ENCODE results near the gene UTP18.

Gene UTP18

GRCh38 chr17:51238255-51238887 lies 22.0 kb upstream of the UTP18 start:
- Histone ChIP-seq H3K4me1 (ENCODE audit: control insufficient read depth, insufficient read depth, low read length) (no peaks in the 10 kb centered on the region), H3K27me3 (ENCODE audit: control insufficient read depth, insufficient read depth, low read length) (no peaks in the 10 kb centered on the region), H3K27ac (ENCODE audit: low read depth, low read length) (no peak overlapping the region), H3K36me3 (ENCODE audit: control insufficient read depth, insufficient read depth, low read length) (peaks cover 3% of the 10 kb centered on the region; the same call in 1 of the 2 replicates), H3K9ac (ENCODE audit: low read length) (no peak overlapping the region), H3K9me3 (ENCODE audit: control insufficient read depth, insufficient read depth, low read depth, low read length) (no peaks in the 10 kb centered on the region), H3K4me3 (ENCODE audit: low read depth, low read length) (no peak overlapping the region)

- H3K4me1 ChIP-seq (ENCODE audit: control insufficient read depth, insufficient read depth, low read length) = no peaks in the 10 kb centered on the region
- H3K36me3 ChIP-seq (ENCODE audit: control insufficient read depth, insufficient read depth, low read length) = peaks cover 3% of the 10 kb centered on the region; the same call in 1 of the 2 replicates
- H3K9me3 ChIP-seq (ENCODE audit: control insufficient read depth, insufficient read depth, low read depth, low read length) = no peaks in the 10 kb centered on the region
- no peaks in the 10 kb centered on the region for H3K27me3 ChIP-seq (ENCODE audit: control insufficient read depth, insufficient read depth, low read length)
- H3K9ac ChIP-seq (ENCODE audit: low read length) = no peak overlapping the region
- no peak overlapping the region for H3K4me3 ChIP-seq (ENCODE audit: low read depth, low read length)
- H3K27ac ChIP-seq (ENCODE audit: low read depth, low read length) = no peak overlapping the region
Observed at GRCh38 chr17:51240275-51240674, 20.1 kb upstream of the UTP18 start.

- H3K36me3 ChIP-seq (ENCODE audit: control insufficient read depth, insufficient read depth, low read length) = peaks cover under 1% of the 10 kb centered on the region; the same call in 1 of the 2 replicates
- H3K27ac ChIP-seq (ENCODE audit: low read depth, low read length) = 0 out of 2 replicates have a peak overlapping the region, but pooled peaks have one; percentile 34
- H3K9me3 ChIP-seq (ENCODE audit: control insufficient read depth, insufficient read depth, low read depth, low read length) = no peaks in the 10 kb centered on the region
- no peak overlapping the region for H3K4me3 ChIP-seq (ENCODE audit: low read depth, low read length)
- H3K4me1 ChIP-seq (ENCODE audit: control insufficient read depth, insufficient read depth, low read length) = no peaks in the 10 kb centered on the region
- H3K27me3 ChIP-seq (ENCODE audit: control insufficient read depth, insufficient read depth, low read length) = no peaks in the 10 kb centered on the region
- H3K9ac ChIP-seq (ENCODE audit: low read length) = no peak overlapping the region
Observed at GRCh38 chr17:51244041-51244440, 16.3 kb upstream of the UTP18 start.

GRCh38 chr17:51245535-51245934 lies 14.8 kb upstream of the UTP18 start:
- Histone ChIP-seq H3K4me1 (ENCODE audit: control insufficient read depth, insufficient read depth, low read length) (no peaks in the 10 kb centered on the region), H3K4me3 (ENCODE audit: low read depth, low read length) (no peak overlapping the region), H3K9me3 (ENCODE audit: control insufficient read depth, insufficient read depth, low read depth, low read length) (no peaks in the 10 kb centered on the region), H3K9ac (ENCODE audit: low read length) (no peak overlapping the region), H3K27ac (ENCODE audit: low read depth, low read length) (no peak overlapping the region), H3K27me3 (ENCODE audit: control insufficient read depth, insufficient read depth, low read length) (no peaks in the 10 kb centered on the region), H3K36me3 (ENCODE audit: control insufficient read depth, insufficient read depth, low read length) (peaks cover 6% of the 10 kb centered on the region)

GRCh38 chr17:51250314-51250840 lies 10.0 kb upstream of the UTP18 start:
- H3K36me3 ChIP-seq (ENCODE audit: control insufficient read depth, insufficient read depth, low read length) = peaks cover 46% of the 10 kb centered on the region
- no peak overlapping the region for H3K9ac ChIP-seq (ENCODE audit: low read length)
- H3K4me1 ChIP-seq (ENCODE audit: control insufficient read depth, insufficient read depth, low read length) = no peaks in the 10 kb centered on the region
- no peak overlapping the region for H3K4me3 ChIP-seq (ENCODE audit: low read depth, low read length)
- no peak overlapping the region for H3K27ac ChIP-seq (ENCODE audit: low read depth, low read length)
- H3K9me3 ChIP-seq (ENCODE audit: control insufficient read depth, insufficient read depth, low read depth, low read length) = no peaks in the 10 kb centered on the region
- H3K27me3 ChIP-seq (ENCODE audit: control insufficient read depth, insufficient read depth, low read length) = no peaks in the 10 kb centered on the region

- H3K27me3 ChIP-seq (ENCODE audit: control insufficient read depth, insufficient read depth, low read length) = no peaks in the 10 kb centered on the region
- peaks cover 47% of the 10 kb centered on the region for H3K36me3 ChIP-seq (ENCODE audit: control insufficient read depth, insufficient read depth, low read length)
- no peaks in the 10 kb centered on the region for H3K9me3 ChIP-seq (ENCODE audit: control insufficient read depth, insufficient read depth, low read depth, low read length)
- H3K27ac ChIP-seq (ENCODE audit: low read depth, low read length) = no peak overlapping the region
- H3K9ac ChIP-seq (ENCODE audit: low read length) = no peak overlapping the region
- H3K4me3 ChIP-seq (ENCODE audit: low read depth, low read length) = no peak overlapping the region
- no peaks in the 10 kb centered on the region for H3K4me1 ChIP-seq (ENCODE audit: control insufficient read depth, insufficient read depth, low read length)
Observed at GRCh38 chr17:51251010-51251409, 9.3 kb upstream of the UTP18 start.

- H3K27ac ChIP-seq (ENCODE audit: low read depth, low read length) = no peak overlapping the region
- H3K4me1 ChIP-seq (ENCODE audit: control insufficient read depth, insufficient read depth, low read length) = peaks cover 11% of the 10 kb centered on the region; the same call in 1 of the 2 replicates
- no peak overlapping the region for H3K9ac ChIP-seq (ENCODE audit: low read length)
- peaks cover 61% of the 10 kb centered on the region for H3K36me3 ChIP-seq (ENCODE audit: control insufficient read depth, insufficient read depth, low read length)
- H3K27me3 ChIP-seq (ENCODE audit: control insufficient read depth, insufficient read depth, low read length) = no peaks in the 10 kb centered on the region
- no peaks in the 10 kb centered on the region for H3K9me3 ChIP-seq (ENCODE audit: control insufficient read depth, insufficient read depth, low read depth, low read length)
- H3K4me3 ChIP-seq (ENCODE audit: low read depth, low read length) = no peak overlapping the region
Observed at GRCh38 chr17:51255673-51256072, 4.7 kb upstream of the UTP18 start.

- H3K9ac ChIP-seq (ENCODE audit: low read length) = no peak overlapping the region
- H3K27me3 ChIP-seq (ENCODE audit: control insufficient read depth, insufficient read depth, low read length) = no peaks in the 10 kb centered on the region
- no peak overlapping the region for H3K27ac ChIP-seq (ENCODE audit: low read depth, low read length)
- H3K4me1 ChIP-seq (ENCODE audit: control insufficient read depth, insufficient read depth, low read length) = peaks cover 11% of the 10 kb centered on the region; the same call in 1 of the 2 replicates
- H3K36me3 ChIP-seq (ENCODE audit: control insufficient read depth, insufficient read depth, low read length) = peaks cover 58% of the 10 kb centered on the region
- no peak overlapping the region for H3K4me3 ChIP-seq (ENCODE audit: low read depth, low read length)
- no peaks in the 10 kb centered on the region for H3K9me3 ChIP-seq (ENCODE audit: control insufficient read depth, insufficient read depth, low read depth, low read length)
Observed at GRCh38 chr17:51256101-51256500, 4.2 kb upstream of the UTP18 start.

GRCh38 chr17:51257150-51258081 lies 2.9 kb upstream of the UTP18 start:
- Histone ChIP-seq H3K9ac (ENCODE audit: low read length) (no peak overlapping the region), H3K9me3 (ENCODE audit: control insufficient read depth, insufficient read depth, low read depth, low read length) (no peaks in the 10 kb centered on the region), H3K4me3 (ENCODE audit: low read depth, low read length) (peak overlapping the region; percentile 77; the same call in 1 of the 2 replicates), H3K4me1 (ENCODE audit: control insufficient read depth, insufficient read depth, low read length) (peaks cover 18% of the 10 kb centered on the region; the same call in 1 of the 2 replicates), H3K27me3 (ENCODE audit: control insufficient read depth, insufficient read depth, low read length) (no peaks in the 10 kb centered on the region), H3K36me3 (ENCODE audit: control insufficient read depth, insufficient read depth, low read length) (peaks cover 49% of the 10 kb centered on the region), H3K27ac (ENCODE audit: low read depth, low read length) (no peak overlapping the region)

GRCh38 chr17:51258756-51259563 lies 1.4 kb upstream of the UTP18 start:
- Histone ChIP-seq H3K36me3 (ENCODE audit: control insufficient read depth, insufficient read depth, low read length) (peaks cover 50% of the 10 kb centered on the region), H3K27me3 (ENCODE audit: control insufficient read depth, insufficient read depth, low read length) (no peaks in the 10 kb centered on the region)

More at GRCh38 chr17:51258756-51259563, 1.4 kb upstream of the UTP18 start:
- H3K4me1 ChIP-seq (ENCODE audit: control insufficient read depth, insufficient read depth, low read length) = peaks cover 24% of the 10 kb centered on the region; the same call in 1 of the 2 replicates
- peak overlapping the region; percentile 77 for H3K4me3 ChIP-seq (ENCODE audit: low read depth, low read length)
- peak overlapping the region; percentile 97 for H3K27ac ChIP-seq (ENCODE audit: low read depth, low read length)
- no peaks in the 10 kb centered on the region for H3K9me3 ChIP-seq (ENCODE audit: control insufficient read depth, insufficient read depth, low read depth, low read length)
- H3K9ac ChIP-seq (ENCODE audit: low read length) = peak overlapping the region; percentile 97
